Midbrain (tissue), 1 donor: ENCODE data around the gene TSPAN18.
A peak's percentile ranks its signal among the peaks of the same experiment; 100 is the strongest.

Experiments used
- DNase-seq: peaks from one replicate; lab custom pipeline; 2025; lab: John Stamatoyannopoulos, UW

The TSPAN18 gene

GRCh38 chr11:44711113-44711786 is 15.5 kb upstream of the TSPAN18 start:
- no peak for DNase-seq

- DNase-seq: no peak
Observed at GRCh38 chr11:44711787-44712608, 14.8 kb upstream of the TSPAN18 start.

- DNase-seq: no peak
Observed at GRCh38 chr11:44713022-44713421, 13.7 kb upstream of the TSPAN18 start.

- no peak for DNase-seq
Observed at GRCh38 chr11:44716256-44716655, 10.5 kb upstream of the TSPAN18 start.

- DNase-seq: no peak
Observed at GRCh38 chr11:44718057-44718456, 8.7 kb upstream of the TSPAN18 start.

GRCh38 chr11:44718612-44719390 is 8.0 kb upstream of the TSPAN18 start:
- DNase-seq: no peak

GRCh38 chr11:44725016-44725685 is 1.6 kb upstream of the TSPAN18 start:
- DNase-seq: no peak

- no peak for DNase-seq
Observed at GRCh38 chr11:44725757-44726282, 942 bp upstream of the TSPAN18 start.

GRCh38 chr11:44727114-44727372 is 281 bp downstream of the TSPAN18 start:
- DNase-seq: no peak

- DNase-seq: peak; percentile 76
Observed at GRCh38 chr11:44727373-44728287, 868 bp downstream of the TSPAN18 start.

GRCh38 chr11:44728491-44728910 is 1.7 kb downstream of the TSPAN18 start:
- DNase-seq: no peak

GRCh38 chr11:44729063-44729462 is 2.3 kb downstream of the TSPAN18 start:
- DNase-seq: no peak

GRCh38 chr11:44729713-44730112 is 3.0 kb downstream of the TSPAN18 start:
- no peak for DNase-seq

- no peak for DNase-seq
Observed at GRCh38 chr11:44730775-44731174, 4.0 kb downstream of the TSPAN18 start.

GRCh38 chr11:44731685-44732430 is 5.1 kb downstream of the TSPAN18 start:
- DNase-seq: no peak

GRCh38 chr11:44732564-44732963 is 5.8 kb downstream of the TSPAN18 start:
- DNase-seq: no peak

GRCh38 chr11:44733877-44734276 is 7.1 kb downstream of the TSPAN18 start:
- DNase-seq: no peak

GRCh38 chr11:44734843-44735381 is 8.2 kb downstream of the TSPAN18 start:
- DNase-seq: no peak

GRCh38 chr11:44736791-44737190 is 10.0 kb downstream of the TSPAN18 start:
- DNase-seq: no peak
